Ascending aorta (tissue), 2 donors: ENCODE measurements around the gene NKX2-4. TPM values are rescaled to one million over a fixed set of nuclear protein-coding genes. Genes with fewer than 3 reads are reported as not detected.

Source experiments
- DNase-seq, 2 donors: peaks; one replicate each; pipeline ENCODE4 v3.0.0-alpha.2; 2019; ENCODE audit warnings: low spot score in 2 of 2
- H3K27ac ChIP-seq, 2 donors: fragments of 200-600 bp; sonication (generic); one replicate each; pipeline ENCODE4 v1.5.1; 2016 to 2017; ENCODE audit warnings: mild to moderate bottlenecking in 1 of 2
- H3K27me3 ChIP-seq: fragments of 200-600 bp; sonication (generic); one replicate; pipeline ENCODE4 v1.5.1; 2017
- H3K36me3 ChIP-seq, 2 donors: fragments of 200-600 bp; sonication (generic); one replicate each; pipeline ENCODE4 v1.5.1; 2016
- H3K4me1 ChIP-seq, 2 donors: fragments of 200-600 bp; sonication (generic); one replicate each; pipeline ENCODE4 v1.5.1; 2016 to 2017; ENCODE audit warnings: mild to moderate bottlenecking in 1 of 2
- H3K4me3 ChIP-seq, 2 donors: fragments of 200-600 bp; sonication (generic); one replicate each; pipeline ENCODE4 v1.5.1; 2016 to 2017; ENCODE audit warnings: mild to moderate bottlenecking in 1 of 2
- H3K9me3 ChIP-seq, 2 donors: fragments of 200-600 bp; sonication (generic); one replicate each; pipeline ENCODE4 v1.5.1; 2016
- CTCF ChIP-seq, 3 experiments: fragments of 200-600 bp in 2 of 3; fragments of 450-650 bp in 1 of 3; sonication (generic) in 2 of 3; IDR thresholded peaks; one replicate each; pipeline ENCODE4 v1.5.1; 2016 to 2019; ENCODE audit warnings: antibody characterized with exemption in 3 of 3, mild to moderate bottlenecking in 1 of 3, moderate library complexity in 1 of 3
- intact Hi-C: fragments of 100-400 bp; cut with DNase I; formaldehyde crosslinking; loops from one replicate; pipeline ENCODE4 v1.15.1; 2023
- total RNA-seq: library from RNA; depleted of rRNA; stranded (reverse); fragments of >200 nt; gene quantifications from one replicate; pipeline ENCODE4 v1.1.0, GENCODE V29; 2016

NKX2-4 gene
- total RNA-seq, 1 donor from 2014 or later: not detected

- intact Hi-C loops: no loop called here
- Histone ChIP-seq H3K36me3 (peaks cover 10 to 33% of the 10 kb centered on the region in 2 donors), H3K9me3 (no peaks in the 10 kb centered on the region), H3K27me3 (peaks cover 12% of the 10 kb centered on the region), H3K4me3 (no peak overlapping the region), H3K4me1 (peaks cover 0 to 2% of the 10 kb centered on the region in 2 donors), H3K27ac (no peak overlapping the region)
- no peak for TF ChIP-seq CTCF (IDR thresholded peaks at IDR 0.05)
- DNase-seq: no peak
These were observed 5.9 kb downstream of the NKX2-4 start for GRCh38 chr20:21391185-21391971.

GRCh38 chr20:21390768-21391167 lies 6.6 kb downstream of the NKX2-4 start:
- TF ChIP-seq CTCF (IDR thresholded peaks at IDR 0.05): no peak
- no peak for DNase-seq
- Histone ChIP-seq H3K27me3 (peaks cover 7% of the 10 kb centered on the region), H3K27ac (no peak overlapping the region), H3K4me3 (no peak overlapping the region), H3K9me3 (no peaks in the 10 kb centered on the region), H3K36me3 (peaks cover 10 to 39% of the 10 kb centered on the region in 2 donors), H3K4me1 (no peaks in the 10 kb centered on the region)
- intact Hi-C loops: no loop called here

- no peak overlapping the region for H3K27ac ChIP-seq
- no peak for DNase-seq
- intact Hi-C loops: no loop called here
- H3K9me3 ChIP-seq: no peaks in the 10 kb centered on the region
- no peak overlapping the region for H3K4me3 ChIP-seq
- H3K36me3 ChIP-seq: peaks cover 12 to 45% of the 10 kb centered on the region in 2 donors
- TF ChIP-seq CTCF (IDR thresholded peaks at IDR 0.05): no peak
- no peaks in the 10 kb centered on the region for H3K4me1 ChIP-seq
- no peaks in the 10 kb centered on the region for H3K27me3 ChIP-seq
These were observed 8.0 kb downstream of the NKX2-4 start for GRCh38 chr20:21389368-21389767.

GRCh38 chr20:21388566-21388965 lies 8.8 kb downstream of the NKX2-4 start:
- H3K4me3 ChIP-seq: no peak overlapping the region
- no peaks in the 10 kb centered on the region for H3K27me3 ChIP-seq
- TF ChIP-seq CTCF (IDR thresholded peaks at IDR 0.05): no peak
- H3K36me3 ChIP-seq: peaks cover 20 to 51% of the 10 kb centered on the region in 2 donors
- no peaks in the 10 kb centered on the region for H3K9me3 ChIP-seq
- no peaks in the 10 kb centered on the region for H3K4me1 ChIP-seq
- DNase-seq: no peak
- H3K27ac ChIP-seq: no peak overlapping the region
- intact Hi-C loops: no loop called here

- intact Hi-C loops: no loop called here
- DNase-seq: no peak
- Histone ChIP-seq H3K4me3 (no peak overlapping the region), H3K36me3 (peaks cover 24 to 61% of the 10 kb centered on the region in 2 donors), H3K9me3 (no peaks in the 10 kb centered on the region), H3K27ac (no peak overlapping the region), H3K27me3 (no peaks in the 10 kb centered on the region), H3K4me1 (no peaks in the 10 kb centered on the region)
- no peak for TF ChIP-seq CTCF (IDR thresholded peaks at IDR 0.05)
These were observed 9.8 kb downstream of the NKX2-4 start for GRCh38 chr20:21387528-21387927.
